Loucy (cell line): ENCODE data around the gene PTPRH.

Experiments
- CTCF ChIP-seq: fragments of 200-600 bp; sonication (generic); conservative IDR thresholded peaks from 2 replicates; pipeline ENCODE4 v1.5.1; 2014; ENCODE audit warnings: mild to moderate bottlenecking, antibody characterized with exemption, low read length
- EZH2phosphoT487 ChIP-seq: fragments of 200-600 bp; IDR thresholded peaks from 2 replicates; pipeline ENCODE4 v1.6.1; 2018; ENCODE audit warnings: antibody characterized with exemption, mild to moderate bottlenecking, moderate library complexity, borderline replicate concordance

GRCh38 chr19:55160128-55160985 is 48.9 kb downstream of the PTPRH start:
- TF ChIP-seq CTCF (peak; percentile 93), EZH2phosphoT487 (no peak)
